ENCODE results near the gene NR3C2. TPM values are rescaled to one million over a fixed set of nuclear protein-coding genes. Genes with fewer than 3 reads are reported as not detected.

NR3C2 gene
- total RNA-seq, 1 experiment from 2014 or later: 0.16 TPM

- no TSS peak for BruUV-seq (replicated peaks)
- no peaks in the 10 kb centered on the region for H3K4me1 Mint-ChIP-seq (ENCODE audit: low read depth, unreplicated experiment)
- H3K27ac Mint-ChIP-seq (ENCODE audit: unreplicated experiment): no peak overlapping the region
- no peak for DNase-seq
- ChIA-PET CTCF (no interaction called here), POLR2A (no interaction called here)
- H3K36me3 ChIP-seq (ENCODE audit: control insufficient read depth, insufficient read depth, low read length): no peaks in the 10 kb centered on the region
- no peak overlapping the region for H3K4me3 Mint-ChIP-seq (ENCODE audit: unreplicated experiment)
- no peaks in the 10 kb centered on the region for H3K27me3 ChIP-seq (replicated peaks; ENCODE audit: control insufficient read depth, insufficient read depth, low read length)
- H3K9me3 ChIP-seq: no peaks in the 10 kb centered on the region
- intact Hi-C loops (cut with micrococcal nuclease; ENCODE audit: unreplicated experiment): no loop called here
- no peak for TF ChIP-seq CTCF (IDR thresholded peaks at IDR 0.05; ENCODE audit: insufficient read depth in 1 of 2, low read depth in 1 of 2, low read length in 1 of 2, severe bottlenecking in 1 of 2, unreplicated experiment in 1 of 2)
- H3K4me3 ChIP-seq (ENCODE audit: low read depth, low read length): no peak overlapping the region
- no peaks in the 10 kb centered on the region for H3K4me1 ChIP-seq
- no peaks in the 10 kb centered on the region for H3K36me3 Mint-ChIP-seq (ENCODE audit: insufficient read depth, unreplicated experiment)
- no peaks in the 10 kb centered on the region for H3K9me3 Mint-ChIP-seq (ENCODE audit: unreplicated experiment)
- H3K27me3 Mint-ChIP-seq (ENCODE audit: insufficient read depth, unreplicated experiment): peaks cover 6% of the 10 kb centered on the region
Measured at GRCh38 chr4:148143174-148143573, 299.0 kb downstream of the NR3C2 start.

- no peak for TF ChIP-seq CTCF (IDR thresholded peaks at IDR 0.05; ENCODE audit: insufficient read depth in 1 of 2, low read depth in 1 of 2, low read length in 1 of 2, severe bottlenecking in 1 of 2, unreplicated experiment in 1 of 2)
- no peaks in the 10 kb centered on the region for H3K36me3 Mint-ChIP-seq (ENCODE audit: insufficient read depth, unreplicated experiment)
- H3K9me3 ChIP-seq: no peaks in the 10 kb centered on the region
- POLR2A ChIA-PET: no interaction called here
- no peak for DNase-seq
- H3K4me3 Mint-ChIP-seq (ENCODE audit: unreplicated experiment): no peak overlapping the region
- H3K9me3 Mint-ChIP-seq (ENCODE audit: unreplicated experiment): no peaks in the 10 kb centered on the region
- no peaks in the 10 kb centered on the region for H3K4me1 ChIP-seq
- no peaks in the 10 kb centered on the region for H3K4me1 Mint-ChIP-seq (ENCODE audit: low read depth, unreplicated experiment)
- H3K27ac Mint-ChIP-seq (ENCODE audit: unreplicated experiment): no peak overlapping the region
- intact Hi-C loops (cut with micrococcal nuclease; ENCODE audit: unreplicated experiment): no loop called here
- H3K4me3 ChIP-seq (ENCODE audit: low read depth, low read length): no peak overlapping the region
- H3K27me3 ChIP-seq (replicated peaks; ENCODE audit: control insufficient read depth, insufficient read depth, low read length): no peaks in the 10 kb centered on the region
- H3K36me3 ChIP-seq (ENCODE audit: control insufficient read depth, insufficient read depth, low read length): no peaks in the 10 kb centered on the region
- CTCF ChIA-PET: no interaction called here
- peaks cover 6% of the 10 kb centered on the region for H3K27me3 Mint-ChIP-seq (ENCODE audit: insufficient read depth, unreplicated experiment)
- BruUV-seq (replicated peaks): no TSS peak
Measured at GRCh38 chr4:148141501-148141900, 300.7 kb downstream of the NR3C2 start.

- intact Hi-C loops (cut with micrococcal nuclease; ENCODE audit: unreplicated experiment): no loop called here
- Mint-ChIP-seq H3K4me1 (ENCODE audit: low read depth, unreplicated experiment) (no peaks in the 10 kb centered on the region), H3K36me3 (ENCODE audit: insufficient read depth, unreplicated experiment) (peaks cover 6% of the 10 kb centered on the region), H3K27ac (ENCODE audit: unreplicated experiment) (no peak overlapping the region), H3K4me3 (ENCODE audit: unreplicated experiment) (no peak overlapping the region), H3K27me3 (ENCODE audit: insufficient read depth, unreplicated experiment) (no peaks in the 10 kb centered on the region), H3K9me3 (ENCODE audit: unreplicated experiment) (peaks cover 35% of the 10 kb centered on the region)
- ChIA-PET POLR2A (no interaction called here), CTCF (no interaction called here)
- H3K27me3 ChIP-seq (replicated peaks; ENCODE audit: control insufficient read depth, insufficient read depth, low read length): no peaks in the 10 kb centered on the region
- H3K36me3 ChIP-seq (ENCODE audit: control insufficient read depth, insufficient read depth, low read length): no peaks in the 10 kb centered on the region
- H3K4me1 ChIP-seq: no peaks in the 10 kb centered on the region
- no peak for DNase-seq
- TF ChIP-seq CTCF (IDR thresholded peaks at IDR 0.05; ENCODE audit: insufficient read depth in 1 of 2, low read depth in 1 of 2, low read length in 1 of 2, severe bottlenecking in 1 of 2, unreplicated experiment in 1 of 2): no peak
- H3K9me3 ChIP-seq: peaks cover 18% of the 10 kb centered on the region
- no peak overlapping the region for H3K4me3 ChIP-seq (ENCODE audit: low read depth, low read length)
- BruUV-seq (replicated peaks): no TSS peak
Measured at GRCh38 chr4:148126825-148127224, 315.4 kb downstream of the NR3C2 start.
